Uterus (tissue), 4 donors: ENCODE data around the gene TMEM115. TPM values are rescaled to one million over a fixed set of nuclear protein-coding genes. Genes with fewer than 3 reads are reported as not detected.

ENCODE experiments used
- DNase-seq, 2 donors: peaks; one replicate each; pipeline ENCODE4 v3.0.0-alpha.2; 2019 to 2020
- H3K27ac ChIP-seq, 2 donors: fragments of 200-600 bp; sonication (generic); 1 replicate in 1 of 2; 2 replicates in 1 of 2; pipeline ENCODE4 v1.5.1; 2016 to 2018
- H3K27me3 ChIP-seq, 2 donors: fragments of 200-600 bp; sonication (generic); one replicate each; pipeline ENCODE4 v1.5.1; 2018 to 2019; ENCODE audit warnings: control low read depth in 1 of 2
- H3K36me3 ChIP-seq, 2 donors: fragments of 200-600 bp; sonication (generic); one replicate each; pipeline ENCODE4 v1.5.1; 2019; ENCODE audit warnings: control low read depth in 1 of 2
- H3K4me1 ChIP-seq, 2 donors: fragments of 200-600 bp; sonication (generic); one replicate each; pipeline ENCODE4 v1.5.1; 2018 to 2019; ENCODE audit warnings: control low read depth in 1 of 2
- H3K4me3 ChIP-seq, 2 donors: fragments of 200-600 bp; sonication (generic); 1 replicate in 1 of 2; 2 replicates in 1 of 2; pipeline ENCODE4 v1.5.1; 2018 to 2019; ENCODE audit warnings: mild to moderate bottlenecking in 1 of 2
- H3K9me3 ChIP-seq, 2 donors: fragments of 200-600 bp; sonication (generic); one replicate each; pipeline ENCODE4 v1.5.1; 2019; ENCODE audit warnings: control low read depth in 1 of 2
- POLR2A ChIP-seq, 2 donors: fragments of 450-650 bp; IDR thresholded peaks; one replicate each; pipeline ENCODE4 v1.6.1; 2016; ENCODE audit warnings: antibody characterized with exemption in 2 of 2, mild to moderate bottlenecking in 1 of 2, moderate library complexity in 1 of 2
- intact Hi-C: fragments of 100-400 bp; cut with DNase I; formaldehyde crosslinking; loops from one replicate; pipeline ENCODE4 v1.15.1; 2023; ENCODE audit warnings: low total_unique reads
- total RNA-seq, 4 donors: library from RNA; depleted of rRNA in 3 of 4; stranded (reverse); fragments of >200 nt in 3 of 4; gene quantifications; one replicate each; pipeline versions ENCODE4 v1.1.0 to v1.2.4, GENCODE V29; 2014 to 2023
- TF ChIP-seq, protein P1 (sequence below), 4 experiments: fragments of 200-600 bp in 2 of 4; fragments of 450-650 bp in 2 of 4; sonication (generic) in 2 of 4; IDR thresholded peaks; one replicate each; pipeline ENCODE4 v1.5.1; 2016 to 2019; ENCODE audit warnings: antibody characterized with exemption in 4 of 4, mild to moderate bottlenecking in 2 of 4, moderate library complexity in 1 of 4
- donor health status: DM: yes; HTN: yes; CAD: no.

The TMEM115 gene
- total RNA-seq, 4 donors from 2014 or later = 24.1 to 61.7 (median 37.0) TPM

- TF ChIP-seq, protein P1, sequence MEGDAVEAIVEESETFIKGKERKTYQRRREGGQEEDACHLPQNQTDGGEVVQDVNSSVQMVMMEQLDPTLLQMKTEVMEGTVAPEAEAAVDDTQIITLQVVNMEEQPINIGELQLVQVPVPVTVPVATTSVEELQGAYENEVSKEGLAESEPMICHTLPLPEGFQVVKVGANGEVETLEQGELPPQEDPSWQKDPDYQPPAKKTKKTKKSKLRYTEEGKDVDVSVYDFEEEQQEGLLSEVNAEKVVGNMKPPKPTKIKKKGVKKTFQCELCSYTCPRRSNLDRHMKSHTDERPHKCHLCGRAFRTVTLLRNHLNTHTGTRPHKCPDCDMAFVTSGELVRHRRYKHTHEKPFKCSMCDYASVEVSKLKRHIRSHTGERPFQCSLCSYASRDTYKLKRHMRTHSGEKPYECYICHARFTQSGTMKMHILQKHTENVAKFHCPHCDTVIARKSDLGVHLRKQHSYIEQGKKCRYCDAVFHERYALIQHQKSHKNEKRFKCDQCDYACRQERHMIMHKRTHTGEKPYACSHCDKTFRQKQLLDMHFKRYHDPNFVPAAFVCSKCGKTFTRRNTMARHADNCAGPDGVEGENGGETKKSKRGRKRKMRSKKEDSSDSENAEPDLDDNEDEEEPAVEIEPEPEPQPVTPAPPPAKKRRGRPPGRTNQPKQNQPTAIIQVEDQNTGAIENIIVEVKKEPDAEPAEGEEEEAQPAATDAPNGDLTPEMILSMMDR (IDR thresholded peaks at IDR 0.05) = no peak
- no peak for TF ChIP-seq POLR2A (IDR thresholded peaks at IDR 0.05)
- H3K4me1 ChIP-seq = peaks cover 4 to 8% of the 10 kb centered on the region in 2 donors
- H3K27me3 ChIP-seq = no peaks in the 10 kb centered on the region
- peak in 1 of 2 donors; percentile 22 for DNase-seq
- intact Hi-C loops = no loop called here
- H3K9me3 ChIP-seq = no peaks in the 10 kb centered on the region
- no peaks in the 10 kb centered on the region for H3K36me3 ChIP-seq
- H3K4me3 ChIP-seq = no peak overlapping the region
- no peak overlapping the region for H3K27ac ChIP-seq
These were observed 27.9 kb downstream of the TMEM115 start for GRCh38 chr3:50331364-50331907.

GRCh38 chr3:50330330-50330729 is 29.0 kb downstream of the TMEM115 start:
- no peaks in the 10 kb centered on the region for H3K36me3 ChIP-seq
- H3K9me3 ChIP-seq = no peaks in the 10 kb centered on the region
- DNase-seq = peak in 1 of 2 donors; percentile 20
- peaks cover 4 to 8% of the 10 kb centered on the region in 2 donors for H3K4me1 ChIP-seq
- H3K4me3 ChIP-seq = no peak overlapping the region
- intact Hi-C loops = no loop called here
- TF ChIP-seq, protein P1 (IDR thresholded peaks at IDR 0.05) = no peak
- no peak for TF ChIP-seq POLR2A (IDR thresholded peaks at IDR 0.05)
- H3K27ac ChIP-seq = no peak overlapping the region
- H3K27me3 ChIP-seq = no peaks in the 10 kb centered on the region

GRCh38 chr3:50327943-50328691 is 31.2 kb downstream of the TMEM115 start, which contains the start of gene TUSC2:
Gene TUSC2 (minus strand): TSS chr3:50328223. CDS start chr3:50328099, 124 bp downstream.
- Histone ChIP-seq H3K4me3 (peak within 1 kb of the TSS; percentile 70 to 72), H3K9me3 (no peaks in the 10 kb centered on the region)
- intact Hi-C loops = no loop called here

DNA sequence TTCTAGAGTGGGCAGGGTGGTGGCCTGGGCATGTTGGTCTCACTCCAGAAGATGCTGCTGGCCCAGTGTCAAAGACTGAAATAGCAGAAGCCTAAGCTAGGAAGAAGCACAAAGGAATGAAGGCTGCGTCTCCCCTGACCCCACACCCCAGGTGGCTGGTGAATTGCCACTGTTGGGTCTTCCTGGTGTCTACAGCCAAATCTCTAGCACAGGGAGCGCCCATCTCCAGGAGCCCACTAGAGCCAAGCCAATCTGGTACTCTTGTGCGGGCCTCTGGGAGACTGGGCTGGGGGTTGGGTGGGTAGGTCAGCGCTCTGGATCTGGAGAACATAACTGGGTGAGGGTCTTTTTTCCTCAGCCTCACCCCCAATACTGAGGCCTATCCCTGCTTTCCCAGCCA is 32.2 kb downstream of the TMEM115 start:
- Histone ChIP-seq H3K27me3 (no peaks in the 10 kb centered on the region), H3K4me1 (peaks cover 0 to 13% of the 10 kb centered on the region in 2 donors), H3K9me3 (no peaks in the 10 kb centered on the region), H3K27ac (peak overlapping the region in 1 of 2 donors; percentile 61), H3K4me3 (peak overlapping the region; percentile 70 to 72), H3K36me3 (no peaks in the 10 kb centered on the region)
- intact Hi-C loops = no loop called here
- TF ChIP-seq POLR2A (IDR thresholded peaks at IDR 0.05) = no peak
- TF ChIP-seq, protein P1 (IDR thresholded peaks at IDR 0.05) = no peak
- DNase-seq = no peak

More at GRCh38 chr3:50327943-50328691, 31.2 kb downstream of the TMEM115 start, which contains the start of gene TUSC2:
- peak; percentile 96 to 97 for DNase-seq
- Histone ChIP-seq H3K36me3 (no peaks in the 10 kb centered on the region), H3K27ac (peak within 1 kb of the TSS; percentile 61 to 79), H3K27me3 (no peaks in the 10 kb centered on the region), H3K4me1 (peaks cover 0 to 8% of the 10 kb centered on the region in 2 donors)
- TF ChIP-seq, protein P1 (IDR thresholded peaks at IDR 0.05) = peak in 1 of 4 experiments; percentile 5
- TF ChIP-seq POLR2A (IDR thresholded peaks at IDR 0.05) = peak; percentile 45 to 75

DNA sequence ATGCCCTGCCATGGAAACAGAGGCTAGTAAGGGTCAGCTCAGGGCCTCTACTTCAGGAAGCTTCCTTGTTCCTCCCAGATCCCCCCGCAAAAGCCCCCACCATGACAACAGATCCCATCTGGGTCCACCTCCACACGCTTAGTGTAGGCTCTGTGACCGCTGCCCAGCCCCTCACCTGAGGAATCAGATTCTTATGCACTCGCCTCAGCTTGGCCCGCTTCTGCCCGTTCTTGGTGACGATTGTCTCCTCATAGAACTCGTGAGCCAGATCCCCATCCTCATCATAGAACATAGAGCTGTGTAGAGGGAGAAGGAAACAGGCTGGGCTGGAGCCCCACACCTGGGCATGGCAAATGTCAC is 33.2 kb downstream of the TMEM115 start:
- H3K4me1 ChIP-seq = peaks cover 0 to 13% of the 10 kb centered on the region in 2 donors
- no peak for TF ChIP-seq POLR2A (IDR thresholded peaks at IDR 0.05)
- TF ChIP-seq, protein P1 (IDR thresholded peaks at IDR 0.05) = no peak
- DNase-seq = peak in 1 of 2 donors; percentile 19
- no peak overlapping the region for H3K4me3 ChIP-seq
- no peaks in the 10 kb centered on the region for H3K27me3 ChIP-seq
- intact Hi-C loops = no loop called here
- no peaks in the 10 kb centered on the region for H3K9me3 ChIP-seq
- H3K36me3 ChIP-seq = no peaks in the 10 kb centered on the region
- H3K27ac ChIP-seq = peak overlapping the region in 1 of 2 donors; percentile 95
